PFSK-1 (cell line): Measurements from ENCODE around the gene CLDN6.

ENCODE experiments used
- FOXP2 ChIP-seq: optimal IDR thresholded peaks from 2 replicates; pipeline ENCODE3; 2011; ENCODE audit warnings: borderline replicate concordance, control low read depth, inconsistent platforms; ENCODE audit not compliant: insufficient read depth; ENCODE audit errors: extremely low read length, extremely low read depth
- POLR2AphosphoS5 ChIP-seq: IDR thresholded peaks from 2 replicates; pipeline ENCODE4 v1.6.1; 2012; ENCODE audit warnings: low read depth, mild to moderate bottlenecking, control low read depth, low read length, moderate library complexity
- SIN3A ChIP-seq: IDR thresholded peaks from 2 replicates; pipeline ENCODE4 v1.6.1; 2012; ENCODE audit warnings: mild to moderate bottlenecking, low read length, moderate library complexity, borderline replicate concordance; ENCODE audit not compliant: insufficient read depth
- TAF1 ChIP-seq: IDR thresholded peaks from 2 replicates; pipeline ENCODE4 v1.6.1; 2012; ENCODE audit warnings: low read length, control low read depth, borderline replicate concordance; ENCODE audit not compliant: insufficient read depth
- TF ChIP-seq, protein P1 (sequence below), 2 experiments: IDR thresholded peaks; 2 replicates each; pipeline versions ENCODE4 v1.6.1 to v1.8.0; 2011 to 2012; ENCODE audit warnings: low read depth in 2 of 2, low read length in 2 of 2, control low read depth in 1 of 2, inconsistent platforms in 1 of 2, mild to moderate bottlenecking in 1 of 2, moderate library complexity in 1 of 2; ENCODE audit not compliant: insufficient read depth in 1 of 2

Gene CLDN6

DNA sequence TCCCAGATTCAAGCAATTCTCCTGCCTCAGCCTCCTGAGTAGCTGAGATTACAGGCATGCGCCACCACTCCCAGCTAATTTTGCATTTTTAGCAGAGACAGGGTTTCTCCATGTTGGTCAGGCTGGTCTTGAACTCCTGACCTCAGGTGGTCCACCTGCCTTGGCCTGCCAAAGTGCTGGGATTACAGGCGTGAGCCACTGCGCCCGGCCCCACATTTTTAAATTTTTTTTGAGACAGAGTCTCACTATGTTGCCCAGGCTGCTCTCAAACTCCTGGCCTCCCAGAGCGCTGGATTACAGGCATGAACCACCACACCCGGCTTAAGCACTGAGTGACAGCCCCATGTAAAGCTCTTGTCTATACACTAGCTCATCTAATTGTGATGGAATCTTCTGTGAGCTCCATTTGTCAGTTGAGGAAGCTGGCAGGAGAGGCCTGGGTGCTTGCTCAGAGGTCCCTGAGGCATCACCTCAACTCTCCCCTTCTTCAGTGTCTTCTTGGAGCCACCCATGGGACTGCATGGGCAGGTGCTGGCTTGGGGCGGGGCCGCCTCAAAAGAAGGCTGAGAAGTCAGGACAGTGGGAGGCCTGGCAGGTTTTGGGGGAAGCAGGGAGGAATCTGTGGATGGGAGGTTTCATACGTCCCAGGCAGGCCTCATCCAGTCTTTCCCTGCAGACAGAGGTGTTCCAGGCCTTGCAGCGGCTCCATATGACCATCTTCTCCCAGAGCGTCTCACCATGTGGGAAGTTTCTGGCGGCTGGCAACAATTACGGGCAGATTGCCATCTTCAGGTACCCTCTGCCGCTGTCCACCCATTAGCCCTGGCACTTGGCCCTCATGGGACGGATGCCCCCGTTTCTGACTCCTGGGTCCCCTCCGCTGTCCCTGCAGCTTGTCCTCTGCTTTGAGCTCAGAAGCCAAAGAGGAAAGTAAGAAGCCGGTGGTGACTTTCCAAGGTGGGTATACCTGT lies 7.3 kb upstream of the CLDN6 start:
- TF ChIP-seq POLR2AphosphoS5, result no peak
- TF ChIP-seq SIN3A, result no peak
- no peak for TF ChIP-seq FOXP2
- TF ChIP-seq TAF1, result no peak
- TF ChIP-seq, protein P1, sequence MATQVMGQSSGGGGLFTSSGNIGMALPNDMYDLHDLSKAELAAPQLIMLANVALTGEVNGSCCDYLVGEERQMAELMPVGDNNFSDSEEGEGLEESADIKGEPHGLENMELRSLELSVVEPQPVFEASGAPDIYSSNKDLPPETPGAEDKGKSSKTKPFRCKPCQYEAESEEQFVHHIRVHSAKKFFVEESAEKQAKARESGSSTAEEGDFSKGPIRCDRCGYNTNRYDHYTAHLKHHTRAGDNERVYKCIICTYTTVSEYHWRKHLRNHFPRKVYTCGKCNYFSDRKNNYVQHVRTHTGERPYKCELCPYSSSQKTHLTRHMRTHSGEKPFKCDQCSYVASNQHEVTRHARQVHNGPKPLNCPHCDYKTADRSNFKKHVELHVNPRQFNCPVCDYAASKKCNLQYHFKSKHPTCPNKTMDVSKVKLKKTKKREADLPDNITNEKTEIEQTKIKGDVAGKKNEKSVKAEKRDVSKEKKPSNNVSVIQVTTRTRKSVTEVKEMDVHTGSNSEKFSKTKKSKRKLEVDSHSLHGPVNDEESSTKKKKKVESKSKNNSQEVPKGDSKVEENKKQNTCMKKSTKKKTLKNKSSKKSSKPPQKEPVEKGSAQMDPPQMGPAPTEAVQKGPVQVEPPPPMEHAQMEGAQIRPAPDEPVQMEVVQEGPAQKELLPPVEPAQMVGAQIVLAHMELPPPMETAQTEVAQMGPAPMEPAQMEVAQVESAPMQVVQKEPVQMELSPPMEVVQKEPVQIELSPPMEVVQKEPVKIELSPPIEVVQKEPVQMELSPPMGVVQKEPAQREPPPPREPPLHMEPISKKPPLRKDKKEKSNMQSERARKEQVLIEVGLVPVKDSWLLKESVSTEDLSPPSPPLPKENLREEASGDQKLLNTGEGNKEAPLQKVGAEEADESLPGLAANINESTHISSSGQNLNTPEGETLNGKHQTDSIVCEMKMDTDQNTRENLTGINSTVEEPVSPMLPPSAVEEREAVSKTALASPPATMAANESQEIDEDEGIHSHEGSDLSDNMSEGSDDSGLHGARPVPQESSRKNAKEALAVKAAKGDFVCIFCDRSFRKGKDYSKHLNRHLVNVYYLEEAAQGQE (IDR thresholded peaks at IDR 0.05; ENCODE audit: insufficient read depth in 1 of 2, low read depth in 2 of 2, low read length in 2 of 2), result no peak

DNA sequence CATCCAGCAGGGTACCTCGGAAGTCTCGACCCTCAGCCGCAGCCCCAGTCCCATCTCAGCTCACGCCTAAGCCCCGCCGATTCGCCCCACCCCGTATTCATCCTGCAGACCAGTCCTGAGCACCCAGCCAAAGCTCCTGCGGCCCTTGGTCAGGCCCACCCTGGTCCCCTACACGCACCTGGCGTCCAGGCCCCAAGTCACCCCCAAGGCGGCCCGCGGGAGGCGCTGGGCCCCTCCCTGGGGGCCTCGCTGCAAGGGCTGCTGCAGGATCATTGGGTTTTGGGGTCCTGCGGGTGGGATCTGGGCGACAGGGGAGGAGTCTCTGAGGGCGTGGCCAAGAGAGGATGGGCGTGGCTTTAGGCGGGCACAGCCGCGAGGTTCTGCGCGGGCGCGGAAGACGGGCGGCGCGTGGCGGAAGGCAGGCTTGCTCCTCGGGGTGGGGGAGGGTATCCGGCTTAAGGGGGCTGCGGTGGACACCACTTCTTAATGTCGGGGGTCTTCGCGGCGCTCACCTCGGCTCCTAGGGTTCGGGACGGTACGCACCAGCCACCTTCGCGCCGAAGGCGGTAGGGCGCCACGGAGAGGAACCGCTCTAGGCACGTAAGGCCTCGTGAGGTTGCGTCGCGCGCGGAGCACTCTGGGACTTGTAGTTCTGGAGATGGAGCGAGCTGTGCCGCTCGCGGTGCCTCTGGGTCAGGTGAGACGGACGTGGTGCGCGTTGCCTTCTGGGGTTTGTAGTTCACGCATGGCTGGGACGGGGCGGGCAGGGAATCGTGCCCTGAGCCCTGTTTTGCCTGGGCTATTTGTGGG lies 5.9 kb upstream of the CLDN6 start, which contains the start of the genes HCFC1R1 and THOC6:
Gene HCFC1R1 (minus strand): TSS at position 274 of the 810 bp plus-strand sequence. CDS start 1 bp downstream, at position 273.
Gene THOC6 (plus strand): TSS at position 367 of the 810 bp plus-strand sequence. CDS start 292 bp downstream, at position 659.
- TF ChIP-seq SIN3A (peak; percentile 20; the same call in 1 of the 2 replicates), FOXP2 (no peak), TAF1 (0 out of 2 replicates have a peak, but pooled peaks have one; percentile 42), POLR2AphosphoS5 (peak; percentile 82)
- TF ChIP-seq, protein P1 (IDR thresholded peaks at IDR 0.05; ENCODE audit: insufficient read depth in 1 of 2, low read depth in 2 of 2, low read length in 2 of 2), result no peak

DNA sequence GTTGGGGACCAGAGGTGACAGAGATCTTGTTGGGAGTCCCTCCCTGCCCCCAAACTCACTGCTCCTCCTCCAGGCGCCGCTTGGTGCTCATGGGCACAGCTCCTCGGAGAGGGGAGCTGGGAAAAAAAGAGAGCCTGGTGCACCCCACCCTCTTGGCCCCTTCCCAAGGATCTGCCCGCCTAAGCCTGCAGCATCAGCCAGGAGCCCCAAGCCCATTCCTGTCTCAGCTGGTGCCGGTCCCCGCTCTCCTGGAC lies 5.4 kb upstream of the CLDN6 start:
- TF ChIP-seq SIN3A, result no peak

DNA sequence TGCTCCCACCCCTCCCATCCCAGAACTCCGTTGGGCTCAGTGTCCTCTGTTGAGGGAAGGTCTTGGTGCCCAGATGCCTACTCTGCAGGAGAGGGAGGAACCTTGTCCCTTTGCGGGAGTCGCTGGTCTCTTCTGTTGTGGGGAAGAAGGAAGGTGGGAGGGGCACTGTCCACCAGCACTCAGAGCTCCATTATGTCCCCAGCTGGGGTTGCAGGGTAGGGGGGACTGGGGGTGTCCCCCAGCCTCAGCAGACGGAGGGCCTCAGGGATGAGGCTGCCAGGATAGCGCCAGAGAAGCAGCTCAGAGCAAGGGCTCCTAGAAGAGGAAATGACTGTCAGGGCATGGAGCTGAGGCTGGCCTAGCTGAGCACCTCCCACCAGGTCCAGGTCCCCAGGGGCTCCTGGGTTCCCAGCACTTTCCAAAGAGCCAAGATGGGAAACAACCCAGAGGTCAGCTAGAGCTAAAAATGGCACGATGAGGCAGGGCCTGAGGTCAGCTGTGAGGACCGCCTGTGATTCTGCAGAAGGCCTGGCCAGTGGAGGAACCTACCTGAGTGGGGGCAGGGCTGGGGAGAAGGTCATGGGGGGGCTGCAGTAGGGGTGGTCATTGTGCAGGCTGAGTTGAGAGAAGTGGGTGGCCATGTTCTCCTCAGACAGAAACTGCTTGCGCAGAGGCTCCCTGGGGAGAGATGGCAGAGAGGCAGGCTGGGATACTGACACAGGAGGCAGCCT lies 4.9 kb upstream of the CLDN6 start:
- TF ChIP-seq TAF1 (no peak), SIN3A (no peak), POLR2AphosphoS5 (no peak; the same call in 1 of the 2 replicates), FOXP2 (no peak)
- TF ChIP-seq, protein P1 (IDR thresholded peaks at IDR 0.05; ENCODE audit: insufficient read depth in 1 of 2, low read depth in 2 of 2, low read length in 2 of 2), result no peak

DNA sequence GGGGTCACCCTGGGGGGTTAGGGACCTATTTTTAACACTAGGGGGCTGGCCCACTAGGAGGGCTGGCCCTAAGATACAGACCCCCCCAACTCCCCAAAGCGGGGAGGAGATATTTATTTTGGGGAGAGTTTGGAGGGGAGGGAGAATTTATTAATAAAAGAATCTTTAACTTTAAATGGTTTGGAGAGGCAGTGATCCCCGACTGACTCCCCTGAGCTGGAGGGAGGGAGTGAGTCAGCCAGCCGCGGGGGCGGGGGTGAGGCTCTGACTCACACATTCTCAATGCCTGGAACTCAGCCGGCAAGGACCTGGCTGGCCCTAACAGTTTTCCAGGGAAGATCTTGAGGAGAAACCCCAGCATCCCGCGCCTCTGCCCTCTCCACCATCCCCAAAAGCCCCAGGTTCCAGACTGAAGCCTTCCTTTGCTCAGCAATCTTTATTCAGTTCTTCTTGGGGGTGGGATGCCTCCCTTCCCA lies 4.3 kb upstream of the CLDN6 start:
- TF ChIP-seq, protein P1 (IDR thresholded peaks at IDR 0.05; ENCODE audit: insufficient read depth in 1 of 2, low read depth in 2 of 2, low read length in 2 of 2), result no peak
- TF ChIP-seq FOXP2 (no peak), TAF1 (no peak), SIN3A (no peak; the same call in 1 of the 2 replicates), POLR2AphosphoS5 (no peak; the same call in 1 of the 2 replicates)
